Stimulated activated CD4-positive, alpha-beta T cell treated with anti-CD3 and anti-CD28 coated beads, TNF-alpha, amount 100 ng/mL, for 1 hour (primary cell): ENCODE data around the gene LONP2.
"Not testable (repeated sequence)": the region's sequence is repeated elsewhere in the genome, so short reads cannot be mapped to it uniquely, and the experiment has no call there.

Experiments used
- DNase-seq, 3 donors: peaks; one replicate each; pipeline ENCODE4 v3.0.0-alpha.2; 2020; ENCODE audit warnings: low read depth in 3 of 3, low spot score in 1 of 3

Gene LONP2

GRCh38 chr16:48291303-48291702, 47.2 kb downstream of the LONP2 start:
- DNase-seq = no peak

- no peak for DNase-seq
These were observed 47.7 kb downstream of the LONP2 start for GRCh38 chr16:48291754-48292153.

GRCh38 chr16:48292452-48292851, 48.4 kb downstream of the LONP2 start:
- no peak for DNase-seq

GRCh38 chr16:48294724-48295123, 50.6 kb downstream of the LONP2 start:
- DNase-seq = no peak

- DNase-seq = no peak
These were observed 51.6 kb downstream of the LONP2 start for GRCh38 chr16:48295488-48296281.

GRCh38 chr16:48299471-48299870, 55.4 kb downstream of the LONP2 start:
- DNase-seq = no peak

GRCh38 chr16:48300391-48300856, 56.3 kb downstream of the LONP2 start:
- DNase-seq = no peak

GRCh38 chr16:48308535-48308934, 64.4 kb downstream of the LONP2 start:
- DNase-seq = no peak

- no peak for DNase-seq
These were observed 67.0 kb downstream of the LONP2 start for GRCh38 chr16:48310908-48311641.

- not testable (repeated sequence) for DNase-seq
These were observed 69.8 kb downstream of the LONP2 start for GRCh38 chr16:48313905-48314304.

GRCh38 chr16:48317026-48317425, 72.9 kb downstream of the LONP2 start:
- DNase-seq = no peak

GRCh38 chr16:48317614-48318315, 73.7 kb downstream of the LONP2 start:
- DNase-seq = no peak

- peak in 2 of 3 donors; percentile 1 to 2 for DNase-seq
These were observed 74.5 kb downstream of the LONP2 start for GRCh38 chr16:48318630-48319029.

GRCh38 chr16:48321317-48322036, 77.4 kb downstream of the LONP2 start:
- DNase-seq = no peak

- DNase-seq = no peak
These were observed 80.0 kb downstream of the LONP2 start for GRCh38 chr16:48323783-48324775.

GRCh38 chr16:48326915-48327314, 82.8 kb downstream of the LONP2 start:
- DNase-seq = no peak

GRCh38 chr16:48329138-48329537, 85.0 kb downstream of the LONP2 start:
- DNase-seq = no peak

GRCh38 chr16:48330189-48330840, 86.2 kb downstream of the LONP2 start:
- DNase-seq = no peak

- DNase-seq = no peak
These were observed 86.7 kb downstream of the LONP2 start for GRCh38 chr16:48330841-48331192.
